Activated CD8-positive, alpha-beta memory T cell treated with anti-CD3 and anti-CD28 coated beads, Interleukin-2, amount 50 U/mL, for 1 hour (primary cell): ENCODE measurements around the gene PRR18.

Experiments
- DNase-seq: peaks from one replicate; pipeline ENCODE4 v3.0.0-alpha.2; 2020; ENCODE audit errors: extremely low read depth

Gene PRR18

GRCh38 chr6:166274739-166275370, 33.3 kb downstream of the PRR18 start:
- no peak for DNase-seq

GRCh38 chr6:166274163-166274562, 34.0 kb downstream of the PRR18 start:
- DNase-seq = no peak

GRCh38 chr6:166271376-166271765, 36.8 kb downstream of the PRR18 start:
- no peak for DNase-seq

- no peak for DNase-seq
Measured at GRCh38 chr6:166270706-166271375, 37.4 kb downstream of the PRR18 start.

- DNase-seq = no peak
Measured at GRCh38 chr6:166269301-166270039, 38.7 kb downstream of the PRR18 start.

GRCh38 chr6:166268431-166268830, 39.8 kb downstream of the PRR18 start:
- no peak for DNase-seq

GRCh38 chr6:166267526-166267925, 40.7 kb downstream of the PRR18 start:
- DNase-seq = no peak

- no peak for DNase-seq
Measured at GRCh38 chr6:166266336-166266735, 41.9 kb downstream of the PRR18 start.

- no peak for DNase-seq
Measured at GRCh38 chr6:166262743-166263515, 45.3 kb downstream of the PRR18 start.

GRCh38 chr6:166259296-166259977, 48.8 kb downstream of the PRR18 start:
- no peak for DNase-seq

- no peak for DNase-seq
Measured at GRCh38 chr6:166258854-166259276, 49.3 kb downstream of the PRR18 start.

GRCh38 chr6:166257911-166258318, 50.3 kb downstream of the PRR18 start:
- DNase-seq = no peak
